GM10248 (cell line): ENCODE results near the gene MKRN1.
"Not testable (repeated sequence)": the region's sequence is repeated elsewhere in the genome, so short reads cannot be mapped to it uniquely, and the experiment has no call there.

Experiments used
- CTCF ChIA-PET: fragments of 300-600 bp; sonication (Branson Sonifier 250); formaldehyde crosslinking; extraction: SDS; loops from one replicate; lab custom pipeline; 2021; ENCODE audit warnings: antibody characterized with exemption; lab: Yijun Ruan, JAX
- POLR2A ChIA-PET: fragments of 350-650 bp; sonication (Branson Sonifier 250); formaldehyde crosslinking; extraction: SDS; loops from one replicate; lab custom pipeline; 2020; ENCODE audit warnings: antibody characterized with exemption; lab: Yijun Ruan, JAX
- DNase-seq: peaks from one replicate; pipeline ENCODE4 v3.0.0; 2012; ENCODE audit errors: extremely low spot score
- TF ChIP-seq, protein P1 (sequence below): IDR thresholded peaks from 2 replicates; pipeline ENCODE4 v1.5.1; 2012; ENCODE audit warnings: mild to moderate bottlenecking, low read depth; ENCODE audit errors: extremely low read depth, missing control alignments, control extremely low read depth

Gene MKRN1

DNA sequence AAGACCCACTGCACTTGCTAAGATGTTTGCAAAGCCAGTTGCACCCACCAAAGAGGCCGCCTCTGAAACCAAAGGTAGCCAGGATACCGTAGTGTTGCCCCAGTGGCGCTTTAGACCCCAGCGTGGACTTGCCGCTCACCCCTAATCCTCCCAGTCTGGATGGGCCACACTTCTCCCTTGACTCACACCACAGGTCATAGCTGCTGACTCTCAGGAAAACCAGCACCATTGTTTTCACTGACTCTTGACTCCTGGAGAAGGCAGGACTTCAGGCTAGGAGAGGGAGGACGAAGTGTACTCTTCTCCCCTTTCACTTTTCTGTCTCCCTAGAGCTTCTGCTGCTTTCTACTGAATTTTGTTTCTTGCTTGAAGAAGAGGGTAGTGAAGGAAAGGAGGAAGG is 53.2 kb downstream of the MKRN1 start:
- ChIA-PET CTCF (interaction anchor here (0.5 to 1.0 kb wide), 2 partner anchors 44 to 1038 kb away, joined by 3 to 4 read pairs; no protein-coding TSS in a partner anchor), POLR2A (no interaction called here)

DNA sequence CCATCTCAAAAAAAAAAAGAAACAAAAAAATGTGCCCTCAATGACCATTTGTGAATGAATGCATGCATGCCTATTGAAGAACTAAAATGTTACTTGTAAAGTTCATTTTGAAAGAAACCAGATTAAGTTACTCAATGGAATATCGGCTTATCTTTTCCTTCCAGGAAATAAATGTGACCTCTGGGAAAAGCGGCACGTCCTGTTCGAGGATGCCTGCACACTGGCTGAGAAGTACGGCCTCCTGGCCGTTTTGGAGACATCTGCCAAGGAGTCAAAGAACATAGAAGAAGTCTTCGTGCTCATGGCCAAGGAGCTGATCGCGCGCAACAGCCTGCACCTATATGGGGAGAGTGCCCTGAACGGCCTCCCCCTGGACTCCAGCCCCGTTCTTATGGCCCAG is 53.6 kb downstream of the MKRN1 start:
- CTCF ChIA-PET = interaction anchor here (1.0 to 1.2 kb wide), 2 partner anchors 10 to 44 kb away, joined by 3 to 4 read pairs; no protein-coding TSS in a partner anchor
- POLR2A ChIA-PET = no interaction called here

More for the DNA sequence above, 53.2 kb downstream of the MKRN1 start:
- no peak for DNase-seq
- TF ChIP-seq, protein P1, sequence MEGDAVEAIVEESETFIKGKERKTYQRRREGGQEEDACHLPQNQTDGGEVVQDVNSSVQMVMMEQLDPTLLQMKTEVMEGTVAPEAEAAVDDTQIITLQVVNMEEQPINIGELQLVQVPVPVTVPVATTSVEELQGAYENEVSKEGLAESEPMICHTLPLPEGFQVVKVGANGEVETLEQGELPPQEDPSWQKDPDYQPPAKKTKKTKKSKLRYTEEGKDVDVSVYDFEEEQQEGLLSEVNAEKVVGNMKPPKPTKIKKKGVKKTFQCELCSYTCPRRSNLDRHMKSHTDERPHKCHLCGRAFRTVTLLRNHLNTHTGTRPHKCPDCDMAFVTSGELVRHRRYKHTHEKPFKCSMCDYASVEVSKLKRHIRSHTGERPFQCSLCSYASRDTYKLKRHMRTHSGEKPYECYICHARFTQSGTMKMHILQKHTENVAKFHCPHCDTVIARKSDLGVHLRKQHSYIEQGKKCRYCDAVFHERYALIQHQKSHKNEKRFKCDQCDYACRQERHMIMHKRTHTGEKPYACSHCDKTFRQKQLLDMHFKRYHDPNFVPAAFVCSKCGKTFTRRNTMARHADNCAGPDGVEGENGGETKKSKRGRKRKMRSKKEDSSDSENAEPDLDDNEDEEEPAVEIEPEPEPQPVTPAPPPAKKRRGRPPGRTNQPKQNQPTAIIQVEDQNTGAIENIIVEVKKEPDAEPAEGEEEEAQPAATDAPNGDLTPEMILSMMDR = no peak

DNA sequence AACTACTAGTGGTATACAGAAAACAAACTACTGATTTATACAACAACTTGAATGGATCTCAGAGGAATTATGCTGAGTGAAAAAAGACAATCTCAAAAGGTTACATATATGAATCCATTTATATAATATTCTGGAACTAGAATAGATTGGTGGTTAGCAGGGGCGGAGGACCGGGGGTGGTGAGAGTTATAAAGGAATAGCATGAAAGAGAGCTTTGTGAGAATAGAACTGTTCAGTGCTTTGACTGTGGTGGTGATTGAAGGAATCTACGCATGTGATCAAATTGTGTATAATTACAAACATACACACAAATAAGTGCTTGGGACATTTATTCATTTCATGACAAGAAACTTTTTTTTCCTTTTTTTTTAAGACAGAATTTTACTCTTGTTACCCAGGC is 55.8 kb downstream of the MKRN1 start:
- POLR2A ChIA-PET = no interaction called here
- TF ChIP-seq, protein P1 = no peak
- CTCF ChIA-PET = interaction anchor here (0.7 kb wide), 1 partner anchor 13 kb away, joined by 3 read pairs; no protein-coding TSS in a partner anchor
- DNase-seq = no peak

More for the DNA sequence above, 53.6 kb downstream of the MKRN1 start:
- DNase-seq = no peak
- TF ChIP-seq, protein P1 = no peak

DNA sequence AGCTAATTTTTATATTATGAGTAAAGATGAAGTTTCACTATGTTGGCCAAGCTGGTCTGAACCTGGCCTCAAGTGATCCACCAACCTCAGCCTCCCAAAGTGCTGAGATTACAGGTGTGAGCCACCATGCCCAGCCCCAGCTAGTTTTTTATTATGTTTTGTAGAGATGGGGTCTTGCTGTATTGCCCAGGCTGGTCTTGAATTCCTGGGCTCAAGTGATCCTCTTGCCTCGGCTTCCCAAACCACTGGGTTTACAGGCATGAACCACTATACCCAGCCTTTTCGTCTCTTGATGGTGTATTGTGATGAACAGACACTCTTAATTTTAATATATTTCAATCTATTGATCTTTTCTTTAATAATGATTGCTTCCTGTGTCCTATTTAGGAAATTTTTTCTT is 57.8 kb downstream of the MKRN1 start:
- TF ChIP-seq, protein P1 = no peak
- POLR2A ChIA-PET = no interaction called here
- DNase-seq = no peak
- CTCF ChIA-PET = no interaction called here

DNA sequence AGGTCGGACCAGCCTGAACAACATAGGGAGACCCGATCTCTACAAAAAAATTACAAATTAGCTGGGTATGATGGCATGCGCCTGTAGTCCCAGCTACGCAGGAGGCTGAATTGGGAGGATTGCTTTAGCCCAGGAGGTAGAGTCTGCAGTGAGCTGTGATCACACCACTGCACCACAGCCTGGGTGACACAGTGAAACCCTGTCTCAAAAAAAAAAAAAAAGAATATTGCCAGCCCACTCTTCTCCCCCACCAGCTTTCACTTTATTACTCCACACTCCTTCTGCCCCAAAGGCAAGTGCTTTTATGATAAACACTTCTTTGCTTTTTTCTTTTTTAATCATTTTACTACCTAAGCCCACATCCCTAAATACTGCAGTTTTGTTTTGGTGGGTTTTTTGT is 60.7 kb downstream of the MKRN1 start:
- POLR2A ChIA-PET = no interaction called here
- CTCF ChIA-PET = interaction anchor here (1.0 to 1.1 kb wide), 2 partner anchors 17 to 20 kb away, joined by 3 read pairs; no protein-coding TSS in a partner anchor
- TF ChIP-seq, protein P1 = no peak
- no peak for DNase-seq

DNA sequence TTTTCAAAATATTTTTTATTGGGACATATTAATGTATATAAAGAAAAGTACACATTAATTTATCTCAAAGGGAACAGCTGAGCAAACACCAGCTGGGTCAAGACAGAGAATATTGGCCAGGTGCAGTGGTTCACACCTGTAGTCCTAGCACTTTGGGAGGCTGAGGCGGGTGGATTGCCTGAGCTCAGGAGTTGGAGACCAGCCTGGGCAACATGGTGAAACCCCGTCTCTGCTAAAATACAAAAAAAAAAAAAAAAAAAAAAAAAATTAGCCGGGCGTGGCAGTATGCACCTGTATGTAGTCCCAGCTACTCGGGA is 61.2 kb downstream of the MKRN1 start:
- CTCF ChIA-PET = interaction anchor here (1.1 kb wide), 1 partner anchor 18 kb away, joined by 3 read pairs; no protein-coding TSS in a partner anchor
- DNase-seq, POLR2A ChIA-PET: not testable (repeated sequence)

DNA sequence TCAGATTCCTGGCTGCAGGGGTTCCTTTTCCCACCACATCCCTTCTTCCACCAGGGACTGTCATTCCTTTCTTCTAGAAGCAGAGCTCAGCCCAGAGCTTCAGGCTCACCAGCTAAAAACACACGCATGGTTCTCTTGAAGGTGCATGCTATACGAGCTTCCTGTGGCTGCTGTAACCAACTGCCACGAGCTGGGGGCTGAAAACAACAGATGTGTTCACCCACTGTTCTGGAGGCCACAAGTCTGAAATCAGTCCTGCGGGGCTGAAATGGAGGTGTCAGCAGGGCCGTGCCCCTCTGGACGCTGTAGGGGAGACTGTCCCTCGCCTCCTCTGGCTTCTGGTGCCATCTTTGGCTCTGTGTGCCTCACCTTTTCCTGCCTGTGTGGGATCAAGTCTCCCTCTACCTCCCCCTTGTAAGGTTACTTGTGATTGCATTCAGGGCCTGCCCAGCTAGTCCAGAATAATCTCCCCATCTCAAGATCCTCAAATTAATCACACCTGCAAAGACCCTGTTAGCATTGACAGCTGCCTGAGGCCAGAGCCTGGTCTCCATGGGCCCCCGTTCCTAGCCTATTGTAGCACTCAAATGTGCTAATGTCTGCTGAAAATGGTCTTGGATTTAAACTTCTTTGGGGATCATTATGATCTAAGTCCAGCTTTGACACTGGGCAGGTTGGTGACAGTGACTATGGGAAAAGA is 61.7 kb downstream of the MKRN1 start:
- ChIA-PET POLR2A (no interaction called here), CTCF (interaction anchor here (1.1 to 2.0 kb wide), 2 partner anchors 15 to 18 kb away, joined by 3 to 4 read pairs; no protein-coding TSS in a partner anchor)
- TF ChIP-seq, protein P1 = no peak
- DNase-seq = no peak
